ENCODE data around the gene KLHL17.
"Not testable (repeated sequence)": the region's sequence is repeated elsewhere in the genome, so short reads cannot be mapped to it uniquely, and the experiment has no call there.

Gene KLHL17

DNA sequence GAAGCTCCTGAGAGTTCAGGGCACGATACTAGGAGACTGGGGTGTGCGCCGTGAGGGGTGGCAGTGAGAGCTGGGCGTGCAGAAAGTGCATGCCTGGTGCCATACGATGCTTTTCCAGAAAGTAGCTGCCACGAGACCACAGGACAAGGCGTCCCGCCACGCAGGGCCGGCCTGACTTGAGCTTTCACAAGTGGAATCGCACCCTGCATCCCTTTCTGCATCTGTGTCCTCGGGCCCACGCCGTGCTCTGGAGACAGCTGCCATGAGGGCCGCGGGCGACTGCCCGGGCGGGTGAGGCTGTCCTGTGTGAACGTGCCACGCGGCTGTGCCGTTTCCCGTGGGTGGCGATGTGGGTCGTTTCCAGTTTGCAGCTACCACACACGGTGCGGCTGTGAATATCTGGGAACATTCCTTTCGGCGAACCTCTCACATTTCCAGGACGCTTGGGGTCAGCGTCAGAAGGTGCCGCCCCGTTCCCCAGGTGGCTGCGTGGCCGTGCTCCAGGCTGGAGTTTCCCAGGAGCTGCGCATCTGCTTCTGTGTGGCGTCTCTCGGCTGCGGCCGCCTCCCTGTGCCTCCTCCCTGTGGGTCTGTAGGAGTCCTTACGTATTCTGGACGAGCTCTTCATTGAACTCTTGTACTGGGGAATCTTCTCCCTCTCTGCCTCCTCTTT, 22.5 kb downstream of the KLHL17 start:
- no peak for DNase-seq

DNA sequence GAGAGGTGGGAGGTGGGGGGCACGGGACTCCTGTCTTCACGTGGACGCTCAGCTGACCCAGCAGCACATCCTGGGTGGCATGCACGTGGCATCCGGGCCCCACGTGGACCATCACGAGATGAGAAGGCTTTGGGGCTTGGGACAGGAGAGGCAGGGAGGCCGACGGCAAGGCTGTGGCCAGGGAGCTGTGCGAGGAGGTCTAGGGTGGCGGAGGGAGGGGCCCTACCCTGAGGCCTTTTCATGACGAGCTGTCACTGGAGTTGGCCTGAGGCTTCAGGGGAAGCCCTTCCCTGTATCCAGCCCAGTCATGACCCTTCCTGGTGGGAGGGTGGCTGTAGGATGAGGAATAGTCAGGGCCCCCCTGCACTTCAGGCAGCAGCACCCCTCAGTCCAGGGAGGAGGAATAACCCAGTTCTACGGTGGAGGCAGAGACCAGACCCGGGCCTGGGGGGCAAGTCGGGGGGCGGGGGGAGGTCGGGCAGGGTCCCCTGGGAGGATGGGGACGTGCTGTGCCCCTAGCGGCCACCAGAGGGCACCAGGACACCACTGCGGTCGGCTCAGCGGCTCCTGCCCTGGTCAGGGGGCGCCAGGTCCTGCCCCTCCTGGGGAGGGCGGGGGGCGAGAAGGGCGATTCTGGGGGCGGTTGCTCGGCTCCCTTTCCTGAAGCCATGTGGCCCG, 23.6 kb downstream of the KLHL17 start:
- peak; percentile 61 for DNase-seq

DNA sequence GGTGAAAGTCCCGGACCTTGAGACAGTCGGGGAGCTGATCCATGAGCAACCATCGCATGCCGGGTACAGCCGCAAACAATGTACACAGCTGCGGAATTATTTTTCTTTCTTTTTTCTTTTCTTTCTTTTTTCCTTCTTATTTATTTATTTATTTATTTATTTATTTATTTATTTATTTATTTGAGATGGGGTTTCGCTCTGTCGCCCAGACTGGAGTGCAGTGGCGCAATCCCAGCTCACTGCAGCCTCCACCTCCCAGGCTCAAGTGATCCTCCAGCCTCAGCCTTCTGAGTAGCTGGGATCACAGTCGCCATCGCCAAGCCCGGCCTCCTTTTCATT, 24.1 kb downstream of the KLHL17 start:
- DNase-seq, result no peak

DNA sequence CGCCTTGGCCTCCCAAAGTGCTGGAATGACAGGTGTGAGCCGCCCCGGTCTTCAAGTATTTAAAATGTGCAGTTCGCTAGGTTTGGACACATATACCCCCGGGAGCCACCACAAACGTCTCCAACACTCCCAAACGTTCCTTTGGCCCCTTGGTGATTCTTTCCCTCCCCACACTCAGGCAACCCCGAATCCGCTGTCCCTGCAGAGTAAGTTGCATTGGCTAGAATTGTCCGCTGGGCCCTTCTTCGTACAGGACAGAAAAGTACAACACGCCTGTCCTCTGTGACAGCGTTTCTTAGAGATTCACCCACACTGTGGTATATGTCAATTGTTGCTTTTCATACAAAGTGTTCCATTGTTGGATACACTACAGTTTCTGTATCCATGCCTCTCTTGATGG, 24.7 kb downstream of the KLHL17 start:
- no peak for DNase-seq

DNA sequence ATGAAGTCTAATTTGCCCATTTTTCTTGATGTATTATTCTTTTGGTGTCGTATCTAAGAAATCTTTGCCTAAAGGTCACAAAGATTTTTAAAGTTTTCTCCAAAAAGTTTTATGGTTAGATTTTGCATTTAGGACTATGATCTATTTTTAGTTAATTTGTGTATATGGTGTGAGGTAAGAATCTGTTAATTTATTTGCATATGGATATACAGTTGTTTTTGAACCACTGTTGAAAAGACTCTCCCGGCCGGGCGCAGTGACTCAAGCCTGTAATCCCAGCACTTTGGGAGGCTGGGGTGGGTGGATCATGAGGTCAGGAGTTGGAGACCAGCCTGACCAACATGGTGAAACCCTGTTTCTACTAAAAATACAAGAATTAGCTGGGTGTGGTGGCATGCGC, 27.7 kb downstream of the KLHL17 start:
- not testable (repeated sequence) for DNase-seq

DNA sequence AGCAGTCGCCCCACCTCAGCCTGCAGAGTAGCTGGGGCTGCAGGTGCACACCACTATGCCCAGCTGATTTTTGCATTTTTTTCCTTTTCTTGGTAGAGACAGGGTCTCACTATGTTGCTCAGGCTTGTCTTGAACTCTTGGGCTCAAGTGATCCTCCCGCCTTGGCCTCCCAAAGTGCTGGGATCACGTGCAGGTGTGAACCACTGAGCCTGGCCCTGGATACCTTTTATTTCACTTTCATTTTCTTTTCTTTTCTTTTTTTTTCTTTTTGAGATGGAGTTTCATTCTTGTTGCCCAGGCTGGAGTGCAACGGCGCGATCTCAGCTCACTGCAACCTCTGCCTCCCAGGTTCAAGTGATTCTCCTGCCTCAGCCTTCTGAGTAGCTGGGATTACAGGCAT, 30.9 kb downstream of the KLHL17 start:
- DNase-seq, result not testable (repeated sequence)

DNA sequence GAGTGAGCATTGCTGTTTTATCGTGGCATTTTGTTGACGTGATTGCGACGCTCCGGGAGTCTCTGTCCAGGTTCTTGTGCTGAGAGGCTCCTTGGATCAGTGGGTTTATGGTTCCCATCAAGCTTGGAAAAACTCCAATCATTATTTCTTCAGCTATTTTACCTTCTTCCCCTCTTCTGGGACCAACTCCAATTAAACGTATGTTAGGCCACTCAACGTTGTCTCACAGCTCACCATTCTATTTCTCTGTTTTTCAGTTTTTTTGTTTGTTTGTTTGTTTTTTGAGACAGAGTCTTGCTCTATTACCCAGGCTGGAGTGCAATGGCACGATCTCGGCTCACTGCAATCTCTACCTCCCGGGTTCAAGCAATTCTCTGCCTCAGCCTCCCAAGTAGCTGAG, 31.5 kb downstream of the KLHL17 start:
- no peak for DNase-seq

DNA sequence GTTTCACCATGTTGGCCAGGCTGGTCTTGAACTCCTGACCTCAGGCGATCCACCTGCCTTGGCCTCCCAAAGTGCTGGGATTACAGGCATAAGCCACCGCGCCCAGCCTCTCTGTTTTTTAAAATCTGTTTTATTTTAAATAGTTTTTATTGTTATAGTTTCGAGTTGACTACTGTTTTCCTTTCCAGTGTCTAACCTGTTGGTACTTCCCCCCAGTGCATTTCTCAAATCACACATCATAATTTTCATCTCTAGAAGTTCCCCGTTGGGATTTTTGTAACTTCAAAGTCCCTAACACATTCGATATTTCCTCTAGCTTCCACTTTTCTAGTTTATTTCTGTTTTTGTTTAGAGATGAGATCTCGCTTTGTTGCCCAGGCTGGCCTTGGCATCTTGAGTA, 32.0 kb downstream of the KLHL17 start:
- DNase-seq, result no peak

DNA sequence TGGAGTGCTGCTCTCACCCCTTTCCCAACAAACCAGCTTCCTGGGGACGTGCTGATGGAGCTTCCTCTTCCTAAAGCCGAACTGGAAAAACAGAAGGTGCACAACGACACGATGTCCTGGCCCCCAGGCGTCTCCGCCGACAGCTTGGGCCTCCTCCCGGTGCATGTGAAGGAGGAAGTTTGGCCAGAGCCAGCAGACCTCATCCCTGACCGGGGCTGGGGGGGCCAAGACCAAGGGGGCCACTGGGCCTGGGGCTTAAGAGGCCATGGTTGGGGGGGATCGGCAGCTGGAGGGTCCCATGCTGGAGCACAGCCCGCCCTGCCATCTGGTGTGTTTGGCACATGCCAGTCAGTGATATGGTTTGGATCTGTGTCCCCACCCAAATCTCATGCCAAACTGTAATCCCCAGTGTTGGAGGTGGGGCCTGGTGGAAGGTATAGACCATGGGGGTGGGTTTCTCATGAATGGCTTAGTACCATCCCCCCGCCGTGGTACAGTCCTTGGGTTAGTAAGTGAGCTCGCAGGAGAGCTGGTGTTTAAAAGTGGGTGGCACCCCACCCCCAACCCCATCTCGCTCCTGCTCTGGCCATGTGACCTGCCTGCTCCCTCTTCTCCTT, 33.1 kb downstream of the KLHL17 start:
- DNase-seq, result no peak

DNA sequence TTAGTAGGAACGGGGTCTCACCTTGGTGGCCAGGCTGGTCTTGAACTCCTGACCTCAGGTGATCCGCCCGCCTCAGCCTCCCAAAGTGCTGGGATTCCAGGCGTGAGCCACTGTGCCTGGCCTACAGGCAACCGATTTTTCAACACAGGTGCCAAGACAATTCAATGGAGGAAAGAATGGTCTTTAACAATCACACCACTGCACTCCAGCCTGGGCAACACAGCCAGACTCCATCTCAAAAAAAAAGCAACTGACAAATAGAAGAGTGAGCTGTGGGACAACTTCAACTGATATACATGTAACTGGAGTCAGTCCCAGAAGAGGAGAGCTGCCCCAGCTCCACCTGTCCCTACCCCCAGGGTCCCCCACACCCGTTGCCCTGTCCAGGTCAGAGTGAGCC, 34.2 kb downstream of the KLHL17 start:
- not testable (repeated sequence) for DNase-seq

DNA sequence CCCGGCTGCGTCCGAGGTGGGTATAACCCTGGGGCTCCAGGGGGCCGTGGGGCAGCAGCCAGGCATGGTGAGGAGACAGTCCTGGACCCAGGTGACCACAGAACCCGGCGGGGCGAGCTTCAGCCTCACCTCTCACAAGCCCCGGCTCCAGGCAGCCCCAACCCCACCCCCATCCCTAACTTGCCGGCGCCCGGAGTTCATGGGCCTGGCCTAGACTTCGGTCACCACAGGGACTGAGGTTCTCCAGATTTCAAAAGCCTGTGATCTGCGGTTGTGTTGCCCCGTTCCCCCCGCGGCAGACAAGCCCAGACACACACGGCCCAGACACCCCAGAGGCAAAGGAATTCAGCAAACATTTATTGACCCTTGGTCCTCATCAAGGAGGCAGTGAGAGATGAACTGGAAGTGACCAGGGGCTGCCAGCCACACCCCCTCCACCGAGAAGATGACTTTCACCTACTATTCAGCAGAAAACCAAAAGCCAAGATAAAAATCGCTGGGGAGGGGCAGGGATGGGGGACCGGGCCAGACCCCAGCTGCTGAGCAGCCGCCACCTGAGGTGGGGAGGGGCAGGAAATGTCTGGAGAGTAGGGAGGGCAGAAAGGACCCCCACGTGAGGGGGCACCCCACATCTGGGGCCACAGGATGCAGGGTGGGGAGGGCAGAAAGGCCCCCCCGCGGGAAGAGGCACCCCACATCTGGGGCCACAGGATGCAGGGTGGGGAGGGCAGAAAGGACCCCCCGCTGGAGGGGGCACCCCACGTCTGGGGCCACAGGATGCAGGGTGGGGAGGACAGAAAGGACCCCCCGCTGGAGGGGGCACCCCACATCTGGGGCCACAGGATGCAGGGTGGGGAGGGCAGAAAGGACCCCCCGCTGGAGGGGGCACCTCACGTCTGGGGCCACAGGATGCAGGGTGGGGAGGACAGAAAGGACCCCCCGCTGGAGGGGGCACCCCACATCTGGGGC, 35.6 kb downstream of the KLHL17 start:
- DNase-seq, result no peak

DNA sequence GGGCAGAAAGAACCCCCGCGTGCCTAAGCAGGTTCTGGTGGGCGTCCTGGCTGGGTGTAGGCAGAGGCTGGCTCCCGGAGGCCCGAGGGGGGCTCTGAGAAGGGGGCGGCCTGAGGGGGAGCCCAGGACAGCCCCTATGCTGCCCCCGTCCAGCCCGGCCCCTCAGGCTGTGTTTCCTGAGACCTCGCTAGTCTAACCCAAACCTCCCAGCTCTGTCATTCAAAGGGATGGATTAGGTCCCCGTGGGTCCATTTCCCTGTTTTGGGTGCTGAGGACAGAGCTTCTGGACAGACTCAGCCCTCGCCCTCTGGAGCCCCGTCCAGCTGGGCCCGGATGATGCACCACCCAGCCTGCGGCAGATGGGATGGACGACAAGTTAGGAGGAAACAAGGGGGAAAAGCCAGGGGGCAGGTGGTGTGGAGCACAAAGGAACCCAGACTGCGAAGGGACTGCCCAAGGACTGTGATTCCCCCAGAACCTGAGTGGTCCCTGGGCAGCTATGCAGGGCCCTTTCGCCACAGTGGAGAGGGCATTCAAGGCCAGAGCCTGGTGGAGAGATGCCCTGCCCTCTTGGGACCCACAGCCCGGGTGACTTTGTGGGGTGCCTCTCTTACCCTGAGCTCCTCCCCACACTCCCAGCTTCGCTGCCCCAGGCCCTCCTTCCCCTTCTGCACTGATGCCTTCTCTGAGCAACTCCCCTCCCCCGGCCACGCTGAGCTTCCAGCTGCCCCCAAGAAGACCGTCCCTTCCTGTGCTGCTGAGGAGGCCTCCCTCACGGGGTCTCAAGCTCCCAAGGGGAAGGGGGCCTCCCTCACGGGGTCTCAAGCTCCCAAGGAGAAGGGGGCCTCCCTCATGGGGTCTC, 36.7 kb downstream of the KLHL17 start:
- no peak for DNase-seq

DNA sequence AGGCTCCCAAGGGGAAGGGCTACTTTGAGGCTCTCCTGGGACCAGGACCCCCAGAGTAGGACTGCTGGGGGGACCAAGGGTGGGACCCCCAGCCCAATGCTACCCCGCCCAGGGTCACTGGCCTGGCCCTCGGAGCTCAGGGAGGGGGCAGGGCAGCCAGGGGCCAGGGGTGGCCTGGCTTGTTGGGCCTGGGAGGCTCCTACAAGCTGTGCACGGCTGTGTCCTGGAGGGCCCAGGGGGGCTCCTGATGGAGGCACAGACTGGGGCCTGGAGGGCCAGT, 37.3 kb downstream of the KLHL17 start:
- DNase-seq, result no peak

DNA sequence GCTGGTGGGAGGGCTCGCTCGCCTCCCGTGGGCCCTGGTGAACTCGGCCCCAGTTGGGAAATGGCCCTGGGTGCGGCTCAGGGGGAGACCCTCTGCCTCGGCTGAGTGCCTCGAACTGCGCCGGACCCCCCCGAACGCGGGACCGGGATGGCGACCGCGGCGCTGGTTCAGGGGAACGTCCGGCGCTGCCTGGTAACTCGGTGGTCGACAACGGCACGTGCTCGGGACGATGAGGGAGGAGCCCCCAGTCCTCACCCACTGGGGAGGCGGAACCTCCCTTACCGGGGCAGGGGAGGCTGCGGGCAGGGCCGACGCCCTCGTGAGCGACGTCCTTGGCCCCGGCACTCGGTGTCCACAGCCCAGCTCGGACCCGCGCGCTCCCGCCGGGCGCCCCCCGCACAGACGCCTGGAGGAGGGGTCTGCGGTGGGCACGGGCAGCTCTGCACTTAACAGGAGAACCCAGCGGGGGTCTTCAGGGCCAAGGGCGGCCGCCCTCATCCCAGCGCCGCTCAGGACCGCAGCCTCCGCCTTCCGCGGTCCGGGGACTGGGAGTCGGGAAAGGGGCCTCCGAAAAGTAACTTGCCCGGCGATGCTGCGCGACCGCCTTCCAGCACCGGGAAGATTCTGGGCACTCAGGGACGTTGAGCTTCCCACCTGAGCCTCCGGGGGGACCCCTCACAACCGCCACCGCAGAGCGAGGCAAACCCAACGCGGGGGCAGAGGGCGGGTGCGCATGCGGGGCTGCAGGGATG, 37.8 kb downstream of the KLHL17 start:
- no peak for DNase-seq

DNA sequence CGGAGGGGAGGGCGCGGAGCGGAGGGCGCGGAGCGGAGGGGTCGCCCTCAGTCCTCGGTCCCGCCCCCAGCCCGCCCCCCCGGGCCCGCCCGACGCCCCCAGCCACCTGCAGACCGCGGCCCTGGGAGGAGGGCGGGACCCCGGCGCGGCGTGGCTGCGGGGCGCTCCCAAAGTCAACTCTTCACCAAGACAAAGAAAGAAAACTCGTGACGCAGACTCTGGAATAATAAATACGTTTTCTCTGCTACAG, 38.3 kb downstream of the KLHL17 start:
- DNase-seq, result no peak

DNA sequence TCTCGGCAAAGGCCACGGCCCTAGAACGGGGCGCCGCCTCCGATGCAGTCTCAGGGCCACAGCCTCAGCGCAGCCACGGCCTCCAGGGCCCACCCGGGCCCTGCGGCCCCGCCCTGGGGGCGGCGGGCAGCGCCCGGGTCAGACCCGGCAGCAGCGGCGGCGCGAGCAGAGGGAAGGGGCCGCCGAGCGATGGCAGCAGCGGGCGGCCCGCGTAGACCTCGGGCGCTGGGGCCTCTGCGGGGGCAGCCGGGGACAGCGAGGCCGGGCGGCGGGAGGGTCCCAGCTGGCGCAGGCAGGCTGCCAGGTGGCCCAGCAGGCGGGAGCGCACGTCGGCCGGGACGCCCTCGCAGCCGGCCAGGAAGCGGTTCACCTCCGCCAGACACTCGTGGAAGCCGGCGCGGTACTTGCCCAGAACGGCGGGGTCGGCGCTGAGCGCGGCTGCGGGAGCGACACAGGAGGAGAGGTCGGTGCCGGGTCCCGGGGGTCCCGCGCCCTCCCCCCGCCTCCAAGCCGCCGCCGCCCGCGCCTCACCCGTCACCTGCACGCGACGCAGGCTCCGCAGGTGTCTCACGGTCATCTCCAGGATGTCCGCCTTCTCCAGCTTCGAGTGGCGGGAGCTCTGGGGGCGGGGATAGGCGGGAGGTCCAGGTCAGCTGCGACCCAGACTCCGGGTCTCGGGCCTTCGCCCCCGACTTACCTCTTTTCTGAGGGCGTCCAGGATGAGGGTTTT, 38.8 kb downstream of the KLHL17 start:
- no peak for DNase-seq

DNA sequence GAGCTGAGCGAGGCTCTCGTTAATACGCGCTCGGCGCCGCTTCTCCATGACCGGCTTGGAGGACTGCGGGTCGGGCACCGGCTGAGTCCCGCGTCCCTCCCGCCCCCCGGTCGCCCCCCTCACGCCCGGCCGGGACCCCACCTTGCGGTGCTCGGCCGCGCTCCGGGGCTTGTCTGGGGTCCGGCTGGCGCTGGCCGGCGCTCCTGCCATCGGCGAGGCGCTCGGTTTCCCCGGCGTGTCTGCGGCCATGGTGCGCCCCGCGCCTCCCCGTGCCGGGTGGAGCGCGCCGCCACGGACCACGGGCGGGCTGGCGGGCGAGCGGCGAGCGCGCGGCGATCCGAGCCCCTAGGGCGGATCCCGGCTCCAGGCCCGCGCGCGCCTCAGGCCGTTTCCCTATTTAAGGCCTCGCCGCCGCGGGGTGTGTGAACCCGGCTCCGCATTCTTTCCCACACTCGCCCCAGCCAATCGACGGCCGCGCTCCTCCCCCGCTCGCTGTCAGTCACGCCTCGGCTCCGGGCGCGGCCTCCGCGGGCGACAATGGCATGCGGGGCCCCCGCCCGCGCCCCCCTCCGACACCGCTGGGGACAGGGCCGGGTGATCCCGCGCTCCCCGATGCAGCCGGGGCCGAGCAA, 39.5 kb downstream of the KLHL17 start, which contains the start of gene HES4:
Gene HES4, minus strand, starts transcription at position 373 of the 632 bp plus-strand sequence. Its CDS starts 124 bp downstream, at position 249.
- peak; percentile 49 for DNase-seq

DNA sequence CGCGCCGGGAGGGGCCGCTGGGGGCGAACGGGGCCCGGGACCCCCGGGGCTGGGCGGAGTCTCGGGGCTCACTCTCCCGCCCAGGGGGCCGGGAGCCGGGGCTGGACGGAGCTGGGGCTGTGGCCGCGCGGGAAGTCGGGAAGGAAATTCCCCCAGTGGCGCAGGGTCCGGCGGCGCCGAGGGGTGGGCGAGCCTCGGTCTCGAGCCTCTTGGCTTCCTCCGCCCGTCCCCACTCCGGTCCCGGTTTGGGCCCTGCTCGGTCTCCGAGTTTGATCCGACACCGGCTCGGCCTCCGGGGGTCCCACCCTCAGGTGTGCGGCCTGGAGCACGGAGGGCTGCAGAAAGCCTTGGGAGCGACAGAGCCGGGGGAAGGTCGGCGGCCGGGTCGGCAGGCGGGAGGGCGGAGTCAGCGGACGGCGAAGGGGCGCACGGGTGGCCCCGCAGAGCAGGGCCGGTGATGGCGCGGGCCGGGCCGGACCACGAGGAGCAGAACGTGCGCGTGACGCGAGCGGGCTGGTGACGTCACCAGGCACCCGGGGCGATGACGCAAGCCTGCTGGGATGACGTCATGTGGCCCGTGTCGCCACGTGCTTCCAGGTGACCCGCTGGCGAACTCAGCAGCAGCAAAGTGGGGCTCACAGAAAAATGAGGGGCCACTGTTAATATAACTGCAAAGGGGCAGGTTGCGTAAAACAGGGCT, 40.1 kb downstream of the KLHL17 start:
- DNase-seq, result peak; percentile 65

DNA sequence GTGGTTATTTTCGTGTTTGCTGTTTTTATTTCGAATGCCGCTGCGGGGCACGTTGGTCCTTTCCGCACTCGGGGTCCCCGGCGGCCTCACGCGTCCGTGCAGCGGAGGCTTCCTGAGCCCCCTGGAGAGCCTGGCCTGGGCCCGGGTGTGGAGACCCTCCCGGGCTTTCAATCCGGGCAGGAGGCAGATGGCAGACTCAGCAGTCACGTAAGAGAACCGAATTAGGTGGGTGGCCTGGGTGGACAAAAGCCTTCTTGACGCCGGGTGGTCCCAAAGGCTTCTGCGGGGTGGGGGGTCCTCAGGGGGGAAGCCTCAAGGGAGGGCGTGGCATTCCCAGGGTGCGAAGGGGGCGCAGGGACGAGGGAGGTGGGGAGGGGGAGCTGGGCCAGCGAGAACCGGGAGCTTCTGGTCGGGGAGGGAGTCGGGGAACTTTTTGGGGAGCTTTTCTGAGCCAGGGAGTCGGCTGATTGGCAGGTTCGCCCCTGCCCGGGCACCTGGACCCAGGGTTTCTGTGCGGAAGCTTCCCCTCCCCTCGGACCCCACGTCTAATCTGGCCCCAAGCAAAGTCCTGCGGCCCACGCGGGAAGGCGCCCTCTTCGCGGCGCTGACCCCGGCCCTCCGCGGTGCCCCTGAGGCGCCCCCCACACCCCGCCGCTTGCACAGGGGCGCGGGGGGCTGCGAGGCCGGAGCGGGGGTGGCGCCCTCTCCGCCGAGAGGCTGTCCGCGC, 40.8 kb downstream of the KLHL17 start:
- DNase-seq, result no peak

Measured in activated CD4-positive, alpha-beta T cell treated with anti-CD3 and anti-CD28 coated beads for 1 hour (primary cell).